GM19351 (cell line): ENCODE data around the gene ACTR1A.
A peak's percentile ranks its signal among the peaks of the same experiment; 100 is the strongest.
"Not testable (repeated sequence)": the region's sequence is repeated elsewhere in the genome, so short reads cannot be mapped to it uniquely, and the experiment has no call there.

ENCODE experiments used
- ATAC-seq: cut with Tn5 transposase; IDR thresholded peaks from one replicate; pipeline ENCODE4 v1.9.1; 2021; ENCODE audit warnings: mild to moderate bottlenecking, moderate library complexity; ENCODE audit not compliant: unreplicated experiment

The ACTR1A gene

GRCh38 chr10:102502337-102503151 lies at the start of gene ACTR1A:
ACTR1A (minus strand) TSS chr10:102502712; CDS start chr10:102502647, 65 bp downstream.
- peak; percentile 49 for ATAC-seq

DNA sequence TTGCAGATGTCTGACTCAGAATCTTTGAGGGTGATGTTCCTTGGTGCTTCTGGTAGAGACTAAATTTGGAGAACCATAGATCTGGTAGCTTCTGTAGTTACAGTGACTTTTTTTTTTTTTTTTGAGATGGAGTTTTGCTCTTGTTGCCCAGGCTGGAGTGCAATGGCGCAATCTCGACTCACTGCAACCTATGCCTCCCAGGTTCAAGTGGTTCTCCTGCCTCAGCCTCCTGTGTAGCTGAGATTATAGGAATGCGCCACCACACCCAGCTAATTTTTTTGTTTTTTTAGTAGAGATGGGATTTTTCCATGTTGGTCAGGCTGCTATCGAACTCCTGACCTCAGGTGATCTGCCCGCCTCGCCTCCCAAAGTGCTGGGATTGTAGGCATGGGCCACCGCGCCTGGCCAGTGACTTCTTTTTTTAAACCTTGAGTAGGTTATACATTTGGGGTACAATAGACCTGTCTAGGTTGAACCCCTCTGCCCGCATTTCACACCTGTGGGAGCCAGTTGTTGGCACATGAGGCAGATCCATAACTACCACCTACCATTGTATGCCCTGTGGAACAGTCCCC lies 48.2 kb upstream of the ACTR1A start:
- ATAC-seq, result no peak

DNA sequence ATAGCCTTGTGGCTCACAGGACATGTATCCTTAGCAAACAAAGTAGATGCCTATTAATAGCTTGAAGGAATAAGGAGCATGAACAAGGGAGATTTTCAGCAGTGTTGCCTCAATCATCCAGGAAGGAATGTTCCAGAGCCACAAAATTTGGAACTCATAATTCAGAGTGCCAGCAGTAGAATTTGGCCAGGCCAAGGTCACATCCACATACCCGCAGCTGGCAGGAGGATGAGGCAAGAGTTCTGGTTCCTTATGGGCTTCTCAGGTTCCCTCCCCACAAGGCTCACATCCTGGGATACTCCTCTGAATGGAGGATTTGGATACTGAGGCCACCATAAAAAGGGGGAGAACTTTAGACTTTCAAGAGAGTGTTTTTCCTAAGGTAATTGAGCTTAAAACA lies 47.0 kb upstream of the ACTR1A start:
- ATAC-seq, result no peak

- no peak for ATAC-seq
These were observed 44.3 kb upstream of the ACTR1A start for GRCh38 chr10:102546606-102547320.

GRCh38 chr10:102545997-102546396 lies 43.5 kb upstream of the ACTR1A start:
- no peak for ATAC-seq

GRCh38 chr10:102545265-102545871 lies 42.9 kb upstream of the ACTR1A start:
- no peak for ATAC-seq

DNA sequence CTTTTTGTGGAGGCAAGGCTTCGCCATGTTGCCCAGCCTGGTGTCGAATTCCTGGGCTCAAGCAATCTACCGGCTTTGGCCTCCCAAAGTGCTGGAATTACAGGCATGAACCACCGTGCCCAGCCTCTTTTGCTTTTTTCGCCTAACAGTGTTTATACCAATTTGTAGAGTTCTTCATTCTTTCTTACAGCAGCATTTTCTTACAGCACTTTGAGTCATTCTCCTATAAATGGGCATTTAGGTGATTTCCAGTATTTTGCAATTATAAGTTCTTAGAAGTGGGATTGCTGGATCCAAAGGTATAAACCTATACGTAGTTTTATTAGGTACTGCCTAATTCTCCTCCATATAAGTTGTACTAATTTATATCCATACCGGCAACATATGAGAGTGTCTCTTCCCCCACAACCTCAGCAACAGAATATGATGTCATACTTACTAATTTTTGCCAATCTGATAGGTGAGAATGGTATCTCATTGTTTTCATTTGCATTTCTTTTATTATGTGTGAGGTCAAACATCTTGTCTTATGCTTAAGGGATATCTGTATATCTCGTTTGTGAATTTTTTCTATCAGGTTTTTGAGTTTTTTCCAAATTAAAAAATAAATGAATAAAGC lies 40.4 kb upstream of the ACTR1A start:
- no peak for ATAC-seq

DNA sequence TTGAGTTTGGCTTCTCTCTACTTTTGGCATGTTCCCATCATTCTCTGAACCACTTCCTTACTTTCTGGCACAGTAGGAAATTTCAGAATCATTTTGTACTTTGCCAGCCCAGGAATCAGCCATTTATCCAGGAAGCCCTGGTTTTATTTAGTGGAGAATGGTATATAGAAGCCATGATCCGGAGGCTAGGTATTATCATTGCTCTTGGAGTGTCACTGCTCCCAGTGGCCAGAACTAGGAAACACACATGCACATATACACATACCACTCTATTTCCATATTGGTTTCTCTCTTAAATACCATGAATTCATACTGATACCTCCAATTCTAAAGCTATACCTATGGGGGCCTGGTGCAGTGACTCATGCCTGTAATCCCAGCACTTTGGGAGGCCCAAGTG lies 37.5 kb upstream of the ACTR1A start:
- peak; percentile 66 for ATAC-seq

- ATAC-seq, result no peak
These were observed 36.3 kb upstream of the ACTR1A start for GRCh38 chr10:102538811-102539210.

GRCh38 chr10:102537948-102538347 lies 35.4 kb upstream of the ACTR1A start:
- no peak for ATAC-seq

GRCh38 chr10:102537367-102537766 lies 34.9 kb upstream of the ACTR1A start:
- peak; percentile 59 for ATAC-seq

GRCh38 chr10:102535481-102536147 lies 33.1 kb upstream of the ACTR1A start:
- ATAC-seq, result no peak

GRCh38 chr10:102534966-102535365 lies 32.5 kb upstream of the ACTR1A start:
- not testable (repeated sequence) for ATAC-seq

GRCh38 chr10:102534333-102534732 lies 31.8 kb upstream of the ACTR1A start:
- no peak for ATAC-seq

GRCh38 chr10:102527546-102527945 lies 25.0 kb upstream of the ACTR1A start:
- ATAC-seq, result no peak

- ATAC-seq, result no peak
These were observed 22.2 kb upstream of the ACTR1A start for GRCh38 chr10:102524746-102525145.

- no peak for ATAC-seq
These were observed 20.9 kb upstream of the ACTR1A start for GRCh38 chr10:102523250-102524029.

GRCh38 chr10:102522874-102523249 lies 20.4 kb upstream of the ACTR1A start:
- no peak for ATAC-seq

- ATAC-seq, result no peak
These were observed 16.8 kb upstream of the ACTR1A start for GRCh38 chr10:102519246-102519825.
